Measurements from ENCODE around the gene GNAZ.

- TF ChIP-seq MAX (IDR thresholded peaks at IDR 0.05; ENCODE audit: low read depth, low read length) (no peak), POLR2A (IDR thresholded peaks at IDR 0.05; ENCODE audit: extremely low read depth, insufficient read length) (no peak), CTCF (IDR thresholded peaks at IDR 0.05; ENCODE audit: low read depth, low read length) (no peak)
These were observed 82.2 kb downstream of the GNAZ start for GRCh38 chr22:23152238-23153114.

All from NB4 (cell line).